HCT116 (cell line): ENCODE measurements around the gene METTL15. TPM values are rescaled to one million over a fixed set of nuclear protein-coding genes. Genes with fewer than 3 reads are reported as not detected.

Experiments used
- ATAC-seq: fragments of 200-7000 bp; cut with Tn5 transposase; 2 replicates; pipeline ENCODE4 v1.9.1; 2020; ENCODE audit warnings: mild to moderate bottlenecking, moderate library complexity
- BruUV-seq: library from RNA; stranded (reverse); fragments of 400-500 nt; replicated peaks from 2 replicates; lab custom pipeline; 2021; lab: Mats Ljungman, UMichigan
- CTCF ChIA-PET: fragments of 300-600 bp; sonication (Branson Sonifier 250); formaldehyde crosslinking; loops from one replicate; lab custom pipeline; 2021; ENCODE audit warnings: antibody characterized with exemption; lab: Charles Lee
- POLR2A ChIA-PET: fragments of 300-600, 350-600 bp; sonication (Branson Sonifier 250); formaldehyde crosslinking; loops from one replicate; lab custom pipeline; 2021; ENCODE audit warnings: antibody characterized with exemption; lab: Charles Lee
- RAD21 ChIA-PET, 2 experiments: fragments of 300-600 bp; sonication (Branson Sonifier 250); formaldehyde crosslinking; loops; one replicate each; lab custom pipeline; 2023; ENCODE audit warnings: low total read pairs in 2 of 2; ENCODE audit not compliant: uncharacterized antibody in 2 of 2, unreplicated experiment in 2 of 2, low non-redundant PET in 1 of 2; lab: Charles Lee
- DNase-seq: peaks from one replicate; pipeline ENCODE4 v3.0.0-alpha.2; 2010; ENCODE audit warnings: low read depth, low spot score
- H2AFZ ChIP-seq: fragments of 200-600 bp; shearing (Covaris generic), sonication (generic); 2 replicates; pipeline ENCODE4 v1.6.1; 2017; ENCODE audit warnings: low read depth, mixed run types, mixed read lengths, antibody characterized with exemption, low read length; ENCODE audit not compliant: poor library complexity, severe bottlenecking
- H3K27ac ChIP-seq: 2 replicates; pipeline ENCODE4 v1.5.1; 2012; ENCODE audit warnings: low read depth, low read length
- H3K27me3 ChIP-seq: fragments of 200-600 bp; sonication (generic); 2 replicates; pipeline ENCODE4 v1.6.1; 2016; ENCODE audit warnings: mixed run types, low read length, mixed read lengths; ENCODE audit not compliant: insufficient read depth
- H3K36me3 ChIP-seq, 2 experiments: fragments of 200-500 bp in 1 of 2; fragments of 200-600 bp in 1 of 2; sonication (Bioruptor generic) in 1 of 2; sonication (generic) in 1 of 2; 2 replicates each; pipeline versions ENCODE4 v1.5.1 to v1.6.1; 2014 to 2016; ENCODE audit warnings: low read length in 2 of 2, inconsistent platforms in 1 of 2, mixed read lengths in 1 of 2, mixed run types in 1 of 2; ENCODE audit not compliant: insufficient read depth in 2 of 2, control insufficient read depth in 1 of 2
- H3K4me1 ChIP-seq, 2 experiments: fragments of 200-600 bp in 1 of 2; sonication (generic) in 1 of 2; 2 replicates each; pipeline versions ENCODE4 v1.5.1 to v1.6.1; 2012 to 2017; ENCODE audit warnings: low read length in 2 of 2, inconsistent platforms in 1 of 2, mild to moderate bottlenecking in 1 of 2, mixed read lengths in 1 of 2, mixed run types in 1 of 2, moderate library complexity in 1 of 2; ENCODE audit not compliant: insufficient read depth in 2 of 2, control insufficient read depth in 1 of 2
- H3K4me2 ChIP-seq: fragments of 200-600 bp; sonication (generic); 2 replicates; pipeline ENCODE4 v1.6.1; 2017; ENCODE audit warnings: mixed run types, low read length, mixed read lengths
- H3K4me3 ChIP-seq, 2 experiments: fragments of 200-600 bp in 1 of 2; sonication (generic) in 1 of 2; replicated peaks in 1 of 2; 2 replicates each; pipeline ENCODE4 v1.5.1; 2011 to 2016; ENCODE audit warnings: low read length in 2 of 2, control low read depth in 1 of 2, low read depth in 1 of 2, mild to moderate bottlenecking in 1 of 2, mixed read lengths in 1 of 2, mixed run types in 1 of 2
- H3K79me2 ChIP-seq: fragments of 200-600 bp; sonication (generic); 2 replicates; pipeline ENCODE4 v1.6.1; 2017; ENCODE audit warnings: mild to moderate bottlenecking, mixed run types, low read length, moderate library complexity, mixed read lengths; ENCODE audit not compliant: insufficient read depth
- H3K9ac ChIP-seq: fragments of 200-600 bp; sonication (generic); 2 replicates; pipeline ENCODE4 v1.6.1; 2016; ENCODE audit warnings: low read length, mixed read lengths
- H3K9me2 ChIP-seq: fragments of 200-600 bp; sonication (generic), shearing (Covaris generic); 2 replicates; pipeline ENCODE4 v1.6.1; 2017; ENCODE audit warnings: mixed run types, mild to moderate bottlenecking, moderate library complexity; ENCODE audit not compliant: insufficient read depth
- H3K9me3 ChIP-seq, 2 experiments: fragments of 200-500 bp in 1 of 2; fragments of 200-600 bp in 1 of 2; sonication (Bioruptor generic) in 1 of 2; sonication (generic) in 1 of 2; 2 replicates each; pipeline ENCODE4 v1.6.1; 2014 to 2017; ENCODE audit warnings: low read length in 2 of 2, mixed read lengths in 2 of 2, inconsistent platforms in 1 of 2, low read depth in 1 of 2, mild to moderate bottlenecking in 1 of 2, mixed run types in 1 of 2, moderate library complexity in 1 of 2; ENCODE audit not compliant: control insufficient read depth in 1 of 2, insufficient read depth in 1 of 2
- H4K20me1 ChIP-seq: fragments of 200-600 bp; sonication (generic), shearing (Covaris generic); 2 replicates; pipeline ENCODE4 v1.6.1; 2017; ENCODE audit warnings: mixed run types, mild to moderate bottlenecking, moderate library complexity; ENCODE audit not compliant: insufficient read depth
- ATF3 ChIP-seq: IDR thresholded peaks from 2 replicates; pipeline ENCODE4 v1.6.1; 2012
- CBX3 ChIP-seq: IDR thresholded peaks from 2 replicates; pipeline ENCODE4 v1.6.1; 2012; ENCODE audit warnings: low read depth
- CTCF ChIP-seq, 3 experiments: fragments of 200-600 bp in 1 of 3; sonication (generic) in 1 of 3; IDR thresholded peaks in 2 of 3; conservative IDR thresholded peaks in 1 of 3; 2 replicates each; pipeline ENCODE4 v1.5.1; 2012 to 2017; ENCODE audit warnings: low read depth in 2 of 3, low read length in 2 of 3, antibody characterized with exemption in 1 of 3, borderline replicate concordance in 1 of 3, control low read depth in 1 of 3, mild to moderate bottlenecking in 1 of 3, mixed read lengths in 1 of 3, mixed run types in 1 of 3, moderate library complexity in 1 of 3; ENCODE audit not compliant: insufficient read depth in 1 of 3
- EGR1 ChIP-seq: IDR thresholded peaks from 2 replicates; pipeline ENCODE4 v1.6.1; 2012; ENCODE audit warnings: low read depth
- EZH2phosphoT487 ChIP-seq: fragments of 200-600 bp; IDR thresholded peaks from 2 replicates; pipeline ENCODE4 v1.6.1; 2018; ENCODE audit warnings: antibody characterized with exemption, borderline replicate concordance
- JUND ChIP-seq: IDR thresholded peaks from 2 replicates; pipeline ENCODE4 v1.6.1; 2012
- MAX ChIP-seq: IDR thresholded peaks from 2 replicates; pipeline ENCODE4 v1.6.1; 2012
- RAD21 ChIP-seq: IDR thresholded peaks from 2 replicates; pipeline ENCODE4 v1.6.1; 2012; ENCODE audit warnings: low read depth, mild to moderate bottlenecking
- REST ChIP-seq: IDR thresholded peaks from 2 replicates; pipeline ENCODE4 v1.6.1; 2012; ENCODE audit warnings: low read depth
- SP1 ChIP-seq: IDR thresholded peaks from 2 replicates; pipeline ENCODE4 v1.6.1; 2012; ENCODE audit warnings: low read depth
- SRF ChIP-seq: IDR thresholded peaks from 2 replicates; pipeline ENCODE4 v1.6.1; 2012; ENCODE audit warnings: low read depth
- intact Hi-C: fragments of 100-400 bp; cut with micrococcal nuclease; formaldehyde crosslinking; loops from 2 replicates; pipeline ENCODE4 v1.10.0; 2022
- total RNA-seq: library from RNA; stranded (reverse); gene quantifications from one replicate; pipeline ENCODE4 v1.2.1, GENCODE V29; 2021; ENCODE audit not compliant: unreplicated experiment

The METTL15 gene
- total RNA-seq, 1 experiment from 2014 or later: 25.3 TPM

GRCh38 chr11:28346721-28347120 is 238.5 kb downstream of the METTL15 start:
- intact Hi-C loops: no loop called here
- CTCF ChIA-PET: no interaction called here
- Histone ChIP-seq H3K4me2 (peak overlapping the region; percentile 50), H3K9ac (no peak overlapping the region), H2AFZ (no peak overlapping the region)
- POLR2A ChIA-PET: no interaction called here
- RAD21 ChIA-PET: no interaction called here
- no peak for TF ChIP-seq EGR1
- no peak for TF ChIP-seq SRF
- no peak for TF ChIP-seq RAD21
- TF ChIP-seq CTCF (IDR thresholded peaks at IDR 0.05 in 2 of 3, conservative IDR thresholded peaks at IDR 0.05 in 1 of 3; ENCODE audit: borderline replicate concordance in 1 of 3, insufficient read depth in 1 of 3, low read depth in 2 of 3, low read length in 2 of 3): no peak
- TF ChIP-seq JUND: no peak
- TF ChIP-seq ATF3: no peak
- TF ChIP-seq, all 23 proteins: peak for 0
- H3K4me3 ChIP-seq: no peak overlapping the region
- no peaks in the 10 kb centered on the region for H4K20me1 ChIP-seq
- BruUV-seq: no TSS peak
- H3K9me2 ChIP-seq: no peaks in the 10 kb centered on the region
- H3K4me1 ChIP-seq: peaks cover 28 to 39% of the 10 kb centered on the region in 2 experiments
- H3K27me3 ChIP-seq: no peaks in the 10 kb centered on the region
- no peaks in the 10 kb centered on the region for H3K9me3 ChIP-seq
- DNase-seq (no peak), ATAC-seq (no peak)
- H3K36me3 ChIP-seq: no peaks in the 10 kb centered on the region
- H3K27ac ChIP-seq: no peak overlapping the region
- no peaks in the 10 kb centered on the region for H3K79me2 ChIP-seq

- Histone ChIP-seq H4K20me1 (no peaks in the 10 kb centered on the region), H3K9me3 (no peaks in the 10 kb centered on the region), H3K9ac (no peak overlapping the region), H3K36me3 (no peaks in the 10 kb centered on the region), H3K9me2 (no peaks in the 10 kb centered on the region), H3K27ac (no peak overlapping the region), H2AFZ (no peak overlapping the region), H3K4me2 (no peak overlapping the region), H3K27me3 (no peaks in the 10 kb centered on the region), H3K4me1 (peaks cover 28 to 39% of the 10 kb centered on the region in 2 experiments), H3K79me2 (no peaks in the 10 kb centered on the region), H3K4me3 (no peak overlapping the region)
- DNase-seq: no peak
- intact Hi-C loops: no loop called here
- BruUV-seq: no TSS peak
- ChIA-PET RAD21 (no interaction called here), POLR2A (no interaction called here), CTCF (no interaction called here)
- no peak for ATAC-seq
- TF ChIP-seq MAX: no peak
- TF ChIP-seq SP1: no peak
- TF ChIP-seq REST: no peak
- TF ChIP-seq EZH2phosphoT487: no peak
- TF ChIP-seq CTCF (IDR thresholded peaks at IDR 0.05 in 2 of 3, conservative IDR thresholded peaks at IDR 0.05 in 1 of 3; ENCODE audit: borderline replicate concordance in 1 of 3, insufficient read depth in 1 of 3, low read depth in 2 of 3, low read length in 2 of 3): no peak
- no peak for TF ChIP-seq CBX3
- no peak for TF ChIP-seq ATF3
- TF ChIP-seq JUND: no peak
Measured at GRCh38 chr11:28347371-28347770, 239.2 kb downstream of the METTL15 start.
